HepG2 (cell line): Measurements from ENCODE around the gene SLC39A1. TPM values are rescaled to one million over a fixed set of nuclear protein-coding genes. Genes with fewer than 3 reads are reported as not detected.

Experiments
- CBFB ChIP-seq: sonication (generic); formaldehyde crosslinking; IDR thresholded peaks from 2 replicates; pipeline ENCODE4 v1.4.0; 2020; ENCODE audit warnings: missing genetic modification reagents
- CBX1 ChIP-seq: IDR thresholded peaks from one replicate; pipeline ENCODE4 v1.6.1; 2016; ENCODE audit warnings: antibody characterized with exemption, low read depth
- ERF ChIP-seq: IDR thresholded peaks from 2 replicates; pipeline ENCODE4 v1.6.1; 2018; ENCODE audit warnings: missing biosample characterization, missing genetic modification reagents
- HNRNPL ChIP-seq: fragments of 200-400 bp; formaldehyde crosslinking; IDR thresholded peaks from 2 replicates; pipeline ENCODE4 v1.6.1; 2017; ENCODE audit warnings: mild to moderate bottlenecking, low read depth, low read length
- IKZF1 ChIP-seq: fragments of 450-650 bp; IDR thresholded peaks from 2 replicates; pipeline ENCODE4 v1.7.1; 2016
- LCORL ChIP-seq, 2 experiments: fragments of 450-650 bp in 1 of 2; sonication (generic) in 1 of 2; formaldehyde crosslinking in 1 of 2; IDR thresholded peaks; 2 replicates each; pipeline versions ENCODE4 v1.5.0 to v1.6.1; 2017 to 2020; ENCODE audit warnings: antibody characterized with exemption in 1 of 2, missing genetic modification reagents in 1 of 2
- MAZ ChIP-seq, 2 experiments: sonication (generic) in 1 of 2; formaldehyde crosslinking in 1 of 2; IDR thresholded peaks; 2 replicates each; pipeline versions ENCODE4 v1.5.0 to v1.6.1; 2012 to 2020; ENCODE audit warnings: low read depth in 2 of 2, mild to moderate bottlenecking in 2 of 2, borderline replicate concordance in 1 of 2, improper control_type of control experiment in 1 of 2, low read length in 1 of 2, missing genetic modification reagents in 1 of 2, moderate library complexity in 1 of 2
- NRL ChIP-seq: sonication (generic); formaldehyde crosslinking; IDR thresholded peaks from 2 replicates; pipeline ENCODE4 v1.5.0; 2020; ENCODE audit warnings: missing genetic modification reagents, mild to moderate bottlenecking, moderate library complexity, borderline replicate concordance
- ONECUT2 ChIP-seq: sonication (generic); formaldehyde crosslinking; IDR thresholded peaks from 2 replicates; pipeline ENCODE4 v1.4.0; 2020; ENCODE audit warnings: missing genetic modification reagents
- SP5 ChIP-seq: IDR thresholded peaks from 2 replicates; pipeline ENCODE4 v1.6.1; 2016; ENCODE audit warnings: low read depth, borderline replicate concordance
- SRF ChIP-seq: IDR thresholded peaks from 2 replicates; pipeline ENCODE4 v1.6.1; 2011; ENCODE audit warnings: mild to moderate bottlenecking, low read depth, low read length, moderate library complexity
- TCF7 ChIP-seq: sonication (generic); IDR thresholded peaks from 2 replicates; pipeline ENCODE4 v1.6.1; 2016; ENCODE audit warnings: antibody characterized with exemption, low read depth
- TGIF2 ChIP-seq: IDR thresholded peaks from 2 replicates; pipeline ENCODE4 v1.6.1; 2016; ENCODE audit warnings: control low read depth, missing compliant biosample characterization
- ZFP36L2 ChIP-seq: sonication (generic); formaldehyde crosslinking; IDR thresholded peaks from 2 replicates; pipeline ENCODE4 v1.4.0; 2020; ENCODE audit warnings: missing genetic modification reagents
- ZNF121 ChIP-seq: sonication (generic); formaldehyde crosslinking; IDR thresholded peaks from 2 replicates; pipeline ENCODE4 v1.5.0; 2020; ENCODE audit warnings: mild to moderate bottlenecking, missing genetic modification reagents
- ZNF17 ChIP-seq: sonication (generic); formaldehyde crosslinking; IDR thresholded peaks from 2 replicates; pipeline ENCODE4 v1.5.0; 2020; ENCODE audit warnings: mild to moderate bottlenecking, missing genetic modification reagents
- ZNF446 ChIP-seq: sonication (generic); formaldehyde crosslinking; IDR thresholded peaks from 2 replicates; pipeline ENCODE4 v1.5.0; 2020; ENCODE audit warnings: mild to moderate bottlenecking, missing genetic modification reagents
- ZNF558 ChIP-seq: sonication (generic); formaldehyde crosslinking; IDR thresholded peaks from 2 replicates; pipeline ENCODE4 v1.9.0; 2022; ENCODE audit warnings: mild to moderate bottlenecking, missing genetic modification reagents, borderline replicate concordance
- ZNF652 ChIP-seq: IDR thresholded peaks from 2 replicates; pipeline ENCODE4 v1.6.1; 2016; ENCODE audit warnings: low read depth, borderline replicate concordance
- polyA plus RNA-seq, 8 experiments: library from polyadenylated mRNA; depleted of rRNA in 3 of 8; stranded (reverse) in 7 of 8; unstranded in 1 of 8; fragments of >200 nt; fragmentation: Illumina TruSeq in 4 of 8; extraction: Trizol in 4 of 8; gene quantifications; 2 replicates each; pipeline versions ENCODE4 v1.2.1 to v1.2.3, GENCODE V29; 2011 to 2016; ENCODE audit warnings: low read depth in 4 of 8, missing spikeins in 1 of 8, mixed read lengths in 1 of 8; ENCODE audit not compliant: insufficient read depth in 1 of 8
- total RNA-seq, 5 experiments: library from RNA; depleted of rRNA; stranded (reverse); fragments of >200 nt; fragmentation: Illumina TruSeq; extraction: Trizol; gene quantifications; 2 replicates each; pipeline ENCODE4 v1.2.3, GENCODE V29; 2016; ENCODE audit warnings: low read depth in 1 of 5
- TF ChIP-seq, protein P1 (sequence below): sonication (generic); formaldehyde crosslinking; IDR thresholded peaks from 2 replicates; pipeline ENCODE4 v1.5.0; 2020; ENCODE audit warnings: mild to moderate bottlenecking, missing genetic modification reagents, borderline replicate concordance
- TF ChIP-seq, protein P2 (sequence below): fragments of 450-650 bp; IDR thresholded peaks from 2 replicates; pipeline ENCODE4 v1.6.1; 2016

Gene SLC39A1
- total and polyA plus RNA-seq, 2 of the 13 experiments (the other 11 are each of a cell fraction or from before 2014, with no cell fraction given): 71.2 to 78.4 TPM

DNA sequence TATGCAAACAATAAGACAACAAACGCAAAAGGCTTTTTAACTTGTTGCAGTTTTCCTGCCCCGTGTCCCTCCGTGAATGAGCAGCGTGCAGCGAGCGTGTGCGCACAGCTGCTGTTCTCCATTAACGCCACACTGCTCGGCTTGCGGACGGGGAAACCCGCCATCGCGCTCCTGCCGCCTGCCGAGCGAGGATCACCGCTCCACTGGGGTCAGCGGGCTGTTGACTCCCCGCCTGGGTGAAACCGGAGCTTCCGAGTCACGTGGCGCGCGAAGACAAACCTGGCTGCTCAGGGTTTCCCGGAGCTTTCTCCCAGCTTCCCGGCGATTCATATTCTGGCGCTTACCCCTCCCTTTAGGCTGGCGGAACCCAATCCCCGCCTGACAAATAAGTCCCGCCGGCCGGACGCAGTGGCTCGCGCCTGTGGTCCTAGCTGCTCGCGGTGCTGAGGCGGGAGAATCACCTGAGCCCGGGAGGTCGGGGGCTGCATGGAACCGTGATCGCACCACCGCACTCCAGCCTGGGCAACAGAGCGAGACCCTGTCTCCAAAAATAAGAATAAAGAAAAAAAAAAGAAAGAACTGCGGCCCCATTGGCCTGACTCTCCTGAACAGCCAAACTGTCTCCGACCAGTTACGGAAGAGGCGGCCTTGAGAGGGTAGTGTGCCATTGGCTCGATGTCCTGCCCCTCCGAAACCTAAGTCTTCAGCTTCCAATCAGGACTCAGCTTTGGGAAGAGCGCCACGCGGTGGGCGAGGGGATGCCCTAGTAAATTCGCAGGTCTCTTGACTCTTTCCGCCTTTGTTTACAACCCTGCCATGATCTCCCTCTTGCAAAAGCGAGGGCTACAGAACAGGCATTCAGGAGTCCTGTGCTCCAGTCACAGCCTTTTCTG, 4.0 kb upstream of the SLC39A1 start, which contains the start of gene CREB3L4 (continued):
- TF ChIP-seq, protein P1, sequence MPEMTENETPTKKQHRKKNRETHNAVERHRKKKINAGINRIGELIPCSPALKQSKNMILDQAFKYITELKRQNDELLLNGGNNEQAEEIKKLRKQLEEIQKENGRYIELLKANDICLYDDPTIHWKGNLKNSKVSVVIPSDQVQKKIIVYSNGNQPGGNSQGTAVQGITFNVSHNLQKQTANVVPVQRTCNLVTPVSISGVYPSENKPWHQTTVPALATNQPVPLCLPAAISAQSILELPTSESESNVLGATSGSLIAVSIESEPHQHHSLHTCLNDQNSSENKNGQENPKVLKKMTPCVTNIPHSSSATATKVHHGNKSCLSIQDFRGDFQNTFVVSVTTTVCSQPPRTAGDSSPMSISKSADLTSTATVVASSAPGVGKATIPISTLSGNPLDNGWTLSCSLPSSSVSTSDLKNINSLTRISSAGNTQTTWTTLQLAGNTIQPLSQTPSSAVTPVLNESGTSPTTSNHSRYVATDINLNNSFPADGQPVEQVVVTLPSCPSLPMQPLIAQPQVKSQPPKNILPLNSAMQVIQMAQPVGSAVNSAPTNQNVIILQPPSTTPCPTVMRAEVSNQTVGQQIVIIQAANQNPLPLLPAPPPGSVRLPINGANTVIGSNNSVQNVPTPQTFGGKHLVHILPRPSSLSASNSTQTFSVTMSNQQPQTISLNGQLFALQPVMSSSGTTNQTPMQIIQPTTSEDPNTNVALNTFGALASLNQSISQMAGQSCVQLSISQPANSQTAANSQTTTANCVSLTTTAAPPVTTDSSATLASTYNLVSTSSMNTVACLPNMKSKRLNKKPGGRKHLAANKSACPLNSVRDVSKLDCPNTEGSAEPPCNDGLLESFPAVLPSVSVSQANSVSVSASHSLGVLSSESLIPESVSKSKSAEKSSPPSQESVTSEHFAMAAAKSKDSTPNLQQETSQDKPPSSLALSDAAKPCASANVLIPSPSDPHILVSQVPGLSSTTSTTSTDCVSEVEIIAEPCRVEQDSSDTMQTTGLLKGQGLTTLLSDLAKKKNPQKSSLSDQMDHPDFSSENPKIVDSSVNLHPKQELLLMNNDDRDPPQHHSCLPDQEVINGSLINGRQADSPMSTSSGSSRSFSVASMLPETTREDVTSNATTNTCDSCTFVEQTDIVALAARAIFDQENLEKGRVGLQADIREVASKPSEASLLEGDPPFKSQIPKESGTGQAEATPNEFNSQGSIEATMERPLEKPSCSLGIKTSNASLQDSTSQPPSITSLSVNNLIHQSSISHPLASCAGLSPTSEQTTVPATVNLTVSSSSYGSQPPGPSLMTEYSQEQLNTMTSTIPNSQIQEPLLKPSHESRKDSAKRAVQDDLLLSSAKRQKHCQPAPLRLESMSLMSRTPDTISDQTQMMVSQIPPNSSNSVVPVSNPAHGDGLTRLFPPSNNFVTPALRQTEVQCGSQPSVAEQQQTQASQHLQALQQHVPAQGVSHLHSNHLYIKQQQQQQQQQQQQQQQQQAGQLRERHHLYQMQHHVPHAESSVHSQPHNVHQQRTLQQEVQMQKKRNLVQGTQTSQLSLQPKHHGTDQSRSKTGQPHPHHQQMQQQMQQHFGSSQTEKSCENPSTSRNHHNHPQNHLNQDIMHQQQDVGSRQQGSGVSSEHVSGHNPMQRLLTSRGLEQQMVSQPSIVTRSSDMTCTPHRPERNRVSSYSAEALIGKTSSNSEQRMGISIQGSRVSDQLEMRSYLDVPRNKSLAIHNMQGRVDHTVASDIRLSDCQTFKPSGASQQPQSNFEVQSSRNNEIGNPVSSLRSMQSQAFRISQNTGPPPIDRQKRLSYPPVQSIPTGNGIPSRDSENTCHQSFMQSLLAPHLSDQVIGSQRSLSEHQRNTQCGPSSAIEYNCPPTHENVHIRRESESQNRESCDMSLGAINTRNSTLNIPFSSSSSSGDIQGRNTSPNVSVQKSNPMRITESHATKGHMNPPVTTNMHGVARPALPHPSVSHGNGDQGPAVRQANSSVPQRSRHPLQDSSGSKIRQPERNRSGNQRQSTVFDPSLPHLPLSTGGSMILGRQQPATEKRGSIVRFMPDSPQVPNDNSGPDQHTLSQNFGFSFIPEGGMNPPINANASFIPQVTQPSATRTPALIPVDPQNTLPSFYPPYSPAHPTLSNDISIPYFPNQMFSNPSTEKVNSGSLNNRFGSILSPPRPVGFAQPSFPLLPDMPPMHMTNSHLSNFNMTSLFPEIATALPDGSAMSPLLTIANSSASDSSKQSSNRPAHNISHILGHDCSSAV (CRISPR knock-in tag): no peak
- TF ChIP-seq SP5 (CRISPR knock-in tag) (no peak), TCF7 (no peak), MAZ (IDR thresholded peaks at IDR 0.05; ENCODE audit: borderline replicate concordance, low read depth, low read length) (peak; percentile 33; the same call in 1 of the 2 replicates), MAZ (CRISPR knock-in tag; IDR thresholded peaks at IDR 0.05; ENCODE audit: low read depth) (peak; percentile 88), IKZF1 (no peak), CBX1 (peak; percentile 80), ZNF121 (CRISPR knock-in tag) (peak; percentile 100), ZNF17 (CRISPR knock-in tag) (no peak), ZFP36L2 (CRISPR knock-in tag) (0 out of 2 replicates have a peak, but pooled peaks have one; percentile 68), ZNF558 (CRISPR knock-in tag) (peak; percentile 93; the same call in 1 of the 2 replicates), HNRNPL (no peak), TGIF2 (CRISPR knock-in tag) (peak; percentile 44; the same call in 1 of the 2 replicates), ERF (peak; percentile 53; the same call in 1 of the 2 replicates), ZNF446 (CRISPR knock-in tag) (0 out of 2 replicates have a peak, but pooled peaks have one; percentile 54), ONECUT2 (no peak), SRF (no peak), LCORL (IDR thresholded peaks at IDR 0.05) (no peak), LCORL (CRISPR knock-in tag; IDR thresholded peaks at IDR 0.05) (peak; percentile 82), ZNF652 (CRISPR knock-in tag) (no peak), NRL (CRISPR knock-in tag) (peak; percentile 95), CBFB (CRISPR knock-in tag) (no peak)
- TF ChIP-seq, protein P2, sequence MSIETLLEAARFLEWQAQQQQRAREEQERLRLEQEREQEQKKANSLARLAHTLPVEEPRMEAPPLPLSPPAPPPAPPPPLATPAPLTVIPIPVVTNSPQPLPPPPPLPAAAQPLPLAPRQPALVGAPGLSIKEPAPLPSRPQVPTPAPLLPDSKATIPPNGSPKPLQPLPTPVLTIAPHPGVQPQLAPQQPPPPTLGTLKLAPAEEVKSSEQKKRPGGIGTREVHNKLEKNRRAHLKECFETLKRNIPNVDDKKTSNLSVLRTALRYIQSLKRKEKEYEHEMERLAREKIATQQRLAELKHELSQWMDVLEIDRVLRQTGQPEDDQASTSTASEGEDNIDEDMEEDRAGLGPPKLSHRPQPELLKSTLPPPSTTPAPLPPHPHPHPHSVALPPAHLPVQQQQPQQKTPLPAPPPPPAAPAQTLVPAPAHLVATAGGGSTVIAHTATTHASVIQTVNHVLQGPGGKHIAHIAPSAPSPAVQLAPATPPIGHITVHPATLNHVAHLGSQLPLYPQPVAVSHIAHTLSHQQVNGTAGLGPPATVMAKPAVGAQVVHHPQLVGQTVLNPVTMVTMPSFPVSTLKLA: peak; percentile 68
